Mesenchymal stem cell (in vitro differentiated cells and primary cell): Measurements from ENCODE around the gene SLA2.
"Not testable (repeated sequence)": the region's sequence is repeated elsewhere in the genome, so short reads cannot be mapped to it uniquely, and the experiment has no call there.

Source experiments
- DNase-seq: peaks from one replicate; pipeline ENCODE4 v3.0.0-alpha.2; 2013
- H2AFZ ChIP-seq: one replicate; pipeline ENCODE4 v1.6.1; 2013; ENCODE audit warnings: low read depth, mild to moderate bottlenecking, control low read depth, inconsistent platforms, low read length, moderate library complexity
- H2AK5ac ChIP-seq: 2 replicates; pipeline ENCODE4 v1.6.1; 2013; ENCODE audit warnings: low read length, moderate library complexity, mild to moderate bottlenecking, inconsistent platforms; ENCODE audit not compliant: severe bottlenecking
- H2BK120ac ChIP-seq: one replicate; pipeline ENCODE4 v1.6.1; 2013; ENCODE audit warnings: low read depth, mild to moderate bottlenecking, inconsistent platforms, low read length, moderate library complexity
- H2BK12ac ChIP-seq, 2 experiments: one replicate each; pipeline ENCODE4 v1.6.1; 2013; ENCODE audit warnings: inconsistent platforms in 2 of 2, low read length in 2 of 2, mild to moderate bottlenecking in 2 of 2, moderate library complexity in 2 of 2, control low read depth in 1 of 2
- H2BK15ac ChIP-seq: one replicate; pipeline ENCODE4 v1.6.1; 2013; ENCODE audit warnings: mild to moderate bottlenecking, low read depth, inconsistent platforms; ENCODE audit not compliant: poor library complexity, severe bottlenecking
- H2BK5ac ChIP-seq: 2 replicates; pipeline ENCODE4 v1.6.1; 2013; ENCODE audit warnings: low read depth, mild to moderate bottlenecking, low read length, control low read depth, inconsistent platforms; ENCODE audit not compliant: poor library complexity, severe bottlenecking
- H3K14ac ChIP-seq, 2 experiments: one replicate each; pipeline ENCODE4 v1.6.1; 2013; ENCODE audit warnings: inconsistent platforms in 2 of 2, low read length in 2 of 2, control low read depth in 1 of 2, mild to moderate bottlenecking in 1 of 2, moderate library complexity in 1 of 2
- H3K18ac ChIP-seq, 2 experiments: one replicate each; pipeline ENCODE4 v1.6.1; 2013; ENCODE audit warnings: inconsistent platforms in 2 of 2, low read length in 2 of 2, control low read depth in 1 of 2, low read depth in 1 of 2, mild to moderate bottlenecking in 1 of 2
- H3K23ac ChIP-seq, 2 experiments: one replicate each; pipeline ENCODE4 v1.6.1; 2013; ENCODE audit warnings: inconsistent platforms in 2 of 2, low read length in 2 of 2, mild to moderate bottlenecking in 2 of 2, moderate library complexity in 2 of 2, control low read depth in 1 of 2
- H3K27ac ChIP-seq: 2 replicates; pipeline ENCODE4 v1.5.1; 2013; ENCODE audit warnings: mild to moderate bottlenecking, moderate library complexity, low read length, control low read depth, inconsistent platforms; ENCODE audit not compliant: poor library complexity, severe bottlenecking
- H3K27me3 ChIP-seq, 2 experiments: 2 replicates each; pipeline versions ENCODE4 v1.6.1 to v1.7.0; 2013; ENCODE audit warnings: low read length in 2 of 2, mild to moderate bottlenecking in 2 of 2, moderate library complexity in 2 of 2, control low read depth in 1 of 2, inconsistent platforms in 1 of 2; ENCODE audit not compliant: control insufficient read depth in 1 of 2, insufficient read depth in 1 of 2
- H3K36me3 ChIP-seq, 2 experiments: 2 replicates each; pipeline versions ENCODE4 v1.6.1 to v1.7.0; 2013; ENCODE audit warnings: low read length in 2 of 2, control low read depth in 1 of 2, inconsistent platforms in 1 of 2, low read depth in 1 of 2, mild to moderate bottlenecking in 1 of 2; ENCODE audit not compliant: insufficient read depth in 2 of 2, control insufficient read depth in 1 of 2
- H3K4ac ChIP-seq, 2 experiments: one replicate each; pipeline ENCODE4 v1.6.1; 2013; ENCODE audit warnings: inconsistent platforms in 2 of 2, low read length in 2 of 2, mild to moderate bottlenecking in 2 of 2, moderate library complexity in 2 of 2, control low read depth in 1 of 2, low read depth in 1 of 2
- H3K4me1 ChIP-seq: 2 replicates; pipeline ENCODE4 v1.6.1; 2013; ENCODE audit warnings: low read depth, low read length, control low read depth; ENCODE audit not compliant: control insufficient read depth, insufficient read depth
- H3K4me2 ChIP-seq: 2 replicates; pipeline ENCODE4 v1.6.1; 2013; ENCODE audit warnings: low read length, mild to moderate bottlenecking, inconsistent platforms; ENCODE audit not compliant: poor library complexity, severe bottlenecking
- H3K4me3 ChIP-seq, 2 experiments: 2 replicates each; pipeline versions ENCODE4 v1.5.1 to v1.7.0; 2013; ENCODE audit warnings: low read length in 2 of 2, mild to moderate bottlenecking in 2 of 2, control low read depth in 1 of 2, low read depth in 1 of 2; ENCODE audit not compliant: insufficient read depth in 1 of 2
- H3K79me1 ChIP-seq: replicated peaks from 2 replicates; pipeline ENCODE4 v1.6.1; 2013; ENCODE audit warnings: mild to moderate bottlenecking, control low read depth, low read length, inconsistent platforms; ENCODE audit not compliant: poor library complexity, severe bottlenecking
- H3K9ac ChIP-seq: 2 replicates; pipeline ENCODE4 v1.7.0; 2013; ENCODE audit warnings: mild to moderate bottlenecking, low read length, moderate library complexity
- H3K9me3 ChIP-seq: 2 replicates; pipeline ENCODE4 v1.7.0; 2013; ENCODE audit warnings: mild to moderate bottlenecking, low read length; ENCODE audit not compliant: control insufficient read depth
- H4K8ac ChIP-seq: one replicate; pipeline ENCODE4 v1.6.1; 2013; ENCODE audit warnings: inconsistent platforms, mild to moderate bottlenecking, low read length, moderate library complexity
- H4K91ac ChIP-seq: one replicate; pipeline ENCODE4 v1.6.1; 2013; ENCODE audit warnings: mild to moderate bottlenecking, low read length, inconsistent platforms
- WGBS: methylation state at CpG from one replicate; pipeline ENCODE4 v1.1.7; 2013; ENCODE audit warnings: mixed read lengths; 5-methylcytosine and 5-hydroxymethylcytosine counted together

The SLA2 gene

DNA sequence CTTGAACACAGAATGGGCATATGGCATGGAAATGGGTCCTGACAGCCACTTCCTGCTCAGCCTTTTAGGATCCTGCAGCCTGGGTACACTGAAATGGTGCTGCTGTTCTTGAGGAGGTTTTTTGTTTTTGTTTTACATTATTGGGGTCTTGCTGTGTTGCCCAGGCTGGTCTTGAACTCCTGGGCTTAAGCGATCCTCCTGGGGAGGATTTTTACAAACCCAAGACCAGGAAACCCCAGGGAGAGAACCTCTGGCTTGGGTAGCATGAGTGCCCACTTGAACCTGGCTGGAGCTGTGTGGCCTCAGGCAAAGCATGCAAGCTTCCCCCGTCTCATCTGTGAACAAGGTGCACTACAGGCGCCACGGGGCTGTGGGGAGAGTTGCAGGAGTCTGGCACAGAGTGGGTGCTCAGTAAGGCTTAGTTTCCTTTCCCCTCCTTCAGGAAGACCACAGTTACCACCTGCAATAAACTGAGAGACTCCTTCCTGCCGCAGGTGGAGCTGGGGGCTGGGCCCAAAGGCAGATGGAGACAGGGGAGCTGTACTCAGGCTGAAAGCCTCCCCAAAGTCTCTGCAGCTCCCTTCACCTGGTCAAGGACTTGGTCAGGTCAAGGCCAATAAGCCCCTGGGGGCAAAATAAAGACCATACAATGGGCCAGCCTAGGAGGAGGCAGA, 1.8 kb downstream of the SLA2 start:
- Histone ChIP-seq H3K36me3 (no peaks in the 10 kb centered on the region), H4K8ac (no peak overlapping the region), H3K4ac (no peak overlapping the region), H3K4me2 (no peak overlapping the region), H3K23ac (no peak overlapping the region), H3K9me3 (no peaks in the 10 kb centered on the region), H2BK15ac (no peak overlapping the region), H3K18ac (no peak overlapping the region), H2AK5ac (no peak overlapping the region), H3K4me3 (no peak overlapping the region), H3K14ac (no peak overlapping the region), H3K9ac (no peak overlapping the region), H3K27me3 (no peaks in the 10 kb centered on the region), H2BK120ac (no peak overlapping the region), H3K4me1 (peaks cover 9% of the 10 kb centered on the region), H3K79me1 (no peaks in the 10 kb centered on the region), H3K27ac (no peak overlapping the region), H2AFZ (no peak overlapping the region), H2BK5ac (no peak overlapping the region), H2BK12ac (no peak overlapping the region), H4K91ac (no peak overlapping the region)
- no peak for DNase-seq
- WGBS, result 95% methylated on average over 5 of the region's 5 CpGs

DNA sequence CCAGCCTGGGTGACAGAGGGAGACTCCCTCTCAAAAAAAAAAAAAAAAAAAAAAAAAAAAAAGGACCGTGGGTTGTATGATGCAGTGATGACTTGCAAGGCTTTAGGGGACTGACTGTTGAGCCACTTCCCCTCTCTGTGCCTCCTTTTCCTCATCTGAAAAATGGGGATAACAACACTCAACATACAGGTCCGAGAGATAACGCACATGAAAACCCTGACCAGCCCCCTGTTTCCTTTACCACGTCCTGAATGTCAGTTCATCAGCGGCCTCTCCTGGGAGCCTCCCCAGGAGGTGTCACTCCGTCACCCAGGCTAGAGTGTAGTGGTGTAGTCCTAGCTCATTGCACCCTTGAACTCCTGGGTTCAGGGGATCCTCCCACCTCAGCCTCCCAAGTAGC, 3.9 kb downstream of the SLA2 start:
- Histone ChIP-seq H2AFZ (no peak overlapping the region), H3K4me3 (no peak overlapping the region), H3K4me1 (peaks cover 6% of the 10 kb centered on the region), H3K4me2 (no peak overlapping the region), H3K36me3 (no peaks in the 10 kb centered on the region), H3K9me3 (no peaks in the 10 kb centered on the region), H3K9ac (no peak overlapping the region), H4K8ac (no peak overlapping the region), H3K14ac (no peak overlapping the region), H3K4ac (no peak overlapping the region), H2BK12ac (no peak overlapping the region), H3K23ac (no peak overlapping the region), H4K91ac (no peak overlapping the region), H3K79me1 (no peaks in the 10 kb centered on the region), H3K27ac (no peak overlapping the region), H3K27me3 (no peaks in the 10 kb centered on the region), H3K18ac (no peak overlapping the region), H2AK5ac (no peak overlapping the region), H2BK5ac (no peak overlapping the region), H2BK15ac (no peak overlapping the region), H2BK120ac (no peak overlapping the region)
- DNase-seq, result no peak
- 89% methylated on average over 5 of the region's 6 CpGs for WGBS

DNA sequence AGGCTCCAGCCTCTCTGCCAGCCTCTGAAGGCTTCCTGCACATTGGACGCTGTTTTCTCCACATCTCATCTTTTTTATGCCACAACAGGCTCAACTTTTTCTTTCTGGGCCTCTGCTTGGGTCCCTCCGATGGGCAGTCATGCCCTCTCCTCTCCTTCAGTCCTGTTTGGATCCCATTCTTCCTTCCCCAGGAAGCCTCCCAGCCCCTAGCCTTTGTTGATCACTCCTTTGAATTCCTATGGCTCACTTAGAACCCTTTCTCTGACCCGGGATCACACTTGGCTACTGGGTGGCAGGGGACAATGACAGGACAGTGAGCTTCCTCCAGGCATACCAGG, 4.5 kb downstream of the SLA2 start:
- Histone ChIP-seq H3K4me3 (no peak overlapping the region), H4K91ac (no peak overlapping the region), H3K9ac (no peak overlapping the region), H3K4me2 (no peak overlapping the region), H3K27me3 (no peaks in the 10 kb centered on the region), H3K27ac (no peak overlapping the region), H2BK15ac (no peak overlapping the region), H3K14ac (no peak overlapping the region), H2AFZ (no peak overlapping the region), H4K8ac (no peak overlapping the region), H3K36me3 (no peaks in the 10 kb centered on the region), H2BK120ac (no peak overlapping the region), H3K4ac (no peak overlapping the region), H3K18ac (no peak overlapping the region), H2BK12ac (no peak overlapping the region), H2BK5ac (no peak overlapping the region), H3K9me3 (no peaks in the 10 kb centered on the region), H3K4me1 (peaks cover 6% of the 10 kb centered on the region), H3K23ac (no peak overlapping the region), H3K79me1 (no peaks in the 10 kb centered on the region), H2AK5ac (no peak overlapping the region)
- WGBS, result 90% methylated on average over 3 of the region's 3 CpGs
- no peak for DNase-seq

GRCh38 chr20:36638876-36639400, 7.1 kb downstream of the SLA2 start:
- not testable (repeated sequence) for H3K4ac ChIP-seq, DNase-seq, H3K14ac ChIP-seq, H3K9ac ChIP-seq, H4K8ac ChIP-seq, H2BK12ac ChIP-seq, H3K23ac ChIP-seq, H3K4me3 ChIP-seq, H4K91ac ChIP-seq, H3K9me3 ChIP-seq, H2BK15ac ChIP-seq, H2AFZ ChIP-seq, H3K4me1 ChIP-seq, H2BK5ac ChIP-seq, H2BK120ac ChIP-seq, H2AK5ac ChIP-seq, H3K4me2 ChIP-seq, H3K79me1 ChIP-seq, H3K18ac ChIP-seq, H3K27ac ChIP-seq, H3K27me3 ChIP-seq, H3K36me3 ChIP-seq
- 98% methylated on average over 11 of the region's 12 CpGs for WGBS
